Lower lobe of right lung (tissue), 2 donors: ENCODE results near the gene WDR4. TPM values are rescaled to one million over a fixed set of nuclear protein-coding genes. Genes with fewer than 3 reads are reported as not detected.
A peak's percentile ranks its signal among the peaks of the same experiment; 100 is the strongest.

Experiments
- ATAC-seq, 2 donors: fragments of 200-7000 bp; cut with Tn5 transposase; one replicate each; pipeline ENCODE4 v1.9.1; 2020 to 2022; ENCODE audit warnings: mild to moderate bottlenecking in 2 of 2, moderate library complexity in 2 of 2
- DNase-seq: peaks from one replicate; pipeline ENCODE4 v3.0.0-alpha.2; 2020
- H3K27ac ChIP-seq: fragments of 200-600 bp; one replicate; pipeline ENCODE4 v1.8.0; 2022
- H3K27me3 ChIP-seq: fragments of 200-600 bp; one replicate; pipeline ENCODE4 v1.8.0; 2022; ENCODE audit warnings: low read depth
- H3K36me3 ChIP-seq: fragments of 200-600 bp; one replicate; pipeline ENCODE4 v1.8.0; 2022; ENCODE audit warnings: mild to moderate bottlenecking
- H3K4me1 ChIP-seq: fragments of 200-600 bp; one replicate; pipeline ENCODE4 v1.8.0; 2022
- H3K4me3 ChIP-seq: fragments of 200-600 bp; one replicate; pipeline ENCODE4 v1.8.0; 2022; ENCODE audit warnings: mild to moderate bottlenecking
- H3K9me3 ChIP-seq: fragments of 200-600 bp; one replicate; pipeline ENCODE4 v1.8.0; 2022
- CTCF ChIP-seq: fragments of 200-600 bp; IDR thresholded peaks from one replicate; pipeline ENCODE4 v1.8.0; 2022; ENCODE audit warnings: antibody characterized with exemption, mild to moderate bottlenecking
- intact Hi-C: fragments of 100-400 bp; cut with DNase I; formaldehyde crosslinking; loops from one replicate; pipeline ENCODE4 v1.11.0; 2022
- total RNA-seq: library from RNA; stranded (reverse); fragmentation: NEBNext Ultra II Directional; extraction: Animal tissue kit (Norgen Biotek cat#: 25700); gene quantifications from one replicate; pipeline ENCODE4 v1.2.1, GENCODE V29; 2021
- donor health status: DM: no; HTN: yes; CAD: no; lungs with severe emphysema.

Gene WDR4
- total RNA-seq, 1 donor from 2014 or later = 17.1 TPM

- H3K9me3 ChIP-seq = no peaks in the 10 kb centered on the region
- intact Hi-C loops = no loop called here
- DNase-seq (no peak), ATAC-seq (no peak)
- H3K27ac ChIP-seq = no peak overlapping the region
- peaks cover 9% of the 10 kb centered on the region for H3K27me3 ChIP-seq
- H3K36me3 ChIP-seq = peaks cover 29% of the 10 kb centered on the region
- H3K4me3 ChIP-seq = no peak overlapping the region
- TF ChIP-seq CTCF = no peak
- H3K4me1 ChIP-seq = no peaks in the 10 kb centered on the region
Observed at GRCh38 chr21:42836767-42837301, 42.5 kb downstream of the WDR4 start.

- H3K4me1 ChIP-seq = no peaks in the 10 kb centered on the region
- peaks cover 25% of the 10 kb centered on the region for H3K36me3 ChIP-seq
- H3K4me3 ChIP-seq = no peak overlapping the region
- TF ChIP-seq CTCF = no peak
- H3K27ac ChIP-seq = no peak overlapping the region
- peaks cover 13% of the 10 kb centered on the region for H3K27me3 ChIP-seq
- intact Hi-C loops = no loop called here
- no peaks in the 10 kb centered on the region for H3K9me3 ChIP-seq
- DNase-seq (no peak), ATAC-seq (no peak)
Observed at GRCh38 chr21:42836402-42836666, 43.0 kb downstream of the WDR4 start.

GRCh38 chr21:42835611-42836401, 43.5 kb downstream of the WDR4 start:
- H3K36me3 ChIP-seq = peaks cover 20% of the 10 kb centered on the region
- DNase-seq = no peak
- intact Hi-C loops = no loop called here
- H3K4me1 ChIP-seq = no peaks in the 10 kb centered on the region
- peaks cover 18% of the 10 kb centered on the region for H3K27me3 ChIP-seq
- no peak for ATAC-seq
- H3K27ac ChIP-seq = no peak overlapping the region
- no peak for TF ChIP-seq CTCF
- no peaks in the 10 kb centered on the region for H3K9me3 ChIP-seq
- no peak overlapping the region for H3K4me3 ChIP-seq

GRCh38 chr21:42835211-42835610, 44.1 kb downstream of the WDR4 start:
- Histone ChIP-seq H3K4me1 (no peaks in the 10 kb centered on the region), H3K9me3 (no peaks in the 10 kb centered on the region), H3K4me3 (no peak overlapping the region), H3K36me3 (peaks cover 14% of the 10 kb centered on the region), H3K27me3 (peaks cover 24% of the 10 kb centered on the region), H3K27ac (no peak overlapping the region)
- intact Hi-C loops = no loop called here
- TF ChIP-seq CTCF = no peak
- ATAC-seq = no peak
- no peak for DNase-seq

- intact Hi-C loops = no loop called here
- no peak for TF ChIP-seq CTCF
- ATAC-seq (peak in 1 of 2 donors; percentile 11), DNase-seq (no peak)
- Histone ChIP-seq H3K9me3 (no peaks in the 10 kb centered on the region), H3K27ac (no peak overlapping the region), H3K36me3 (peaks cover 9% of the 10 kb centered on the region), H3K27me3 (peaks cover 29% of the 10 kb centered on the region), H3K4me1 (no peaks in the 10 kb centered on the region), H3K4me3 (no peak overlapping the region)
Observed at GRCh38 chr21:42834726-42835191, 44.6 kb downstream of the WDR4 start.
